HepG2 (cell line): ENCODE measurements around the gene CST3. TPM values are rescaled to one million over a fixed set of nuclear protein-coding genes. Genes with fewer than 3 reads are reported as not detected.

ENCODE experiments used
- BRD4 ChIP-seq: sonication (generic); formaldehyde crosslinking; IDR thresholded peaks from 2 replicates; pipeline ENCODE4 v1.4.0; 2020; ENCODE audit warnings: missing genetic modification reagents
- ELK4 ChIP-seq: sonication (generic); formaldehyde crosslinking; IDR thresholded peaks from 2 replicates; pipeline ENCODE4 v1.9.0; 2021; ENCODE audit warnings: missing genetic modification reagents, borderline replicate concordance
- ETS1 ChIP-seq: sonication (generic); formaldehyde crosslinking; IDR thresholded peaks from 2 replicates; pipeline ENCODE4 v1.4.0; 2020; ENCODE audit warnings: missing genetic modification reagents
- FIP1L1 ChIP-seq: fragments of 200-400 bp; formaldehyde crosslinking; IDR thresholded peaks from 2 replicates; pipeline ENCODE4 v1.6.1; 2018; ENCODE audit warnings: low read depth, mild to moderate bottlenecking, low read length, moderate library complexity, borderline replicate concordance; ENCODE audit not compliant: insufficient read depth
- HMGA1 ChIP-seq: sonication (generic); formaldehyde crosslinking; conservative IDR thresholded peaks from 2 replicates; pipeline ENCODE4 v1.4.0; 2020; ENCODE audit warnings: missing genetic modification reagents
- HNF1B ChIP-seq: sonication (generic); formaldehyde crosslinking; IDR thresholded peaks from 2 replicates; pipeline ENCODE4 v1.5.1; 2020; ENCODE audit warnings: mild to moderate bottlenecking, moderate library complexity, missing genetic modification reagents
- IKZF1 ChIP-seq: fragments of 450-650 bp; IDR thresholded peaks from 2 replicates; pipeline ENCODE4 v1.7.1; 2016
- MED13 ChIP-seq: sonication (generic); formaldehyde crosslinking; IDR thresholded peaks from 2 replicates; pipeline ENCODE4 v1.5.0; 2020; ENCODE audit warnings: missing genetic modification reagents
- MIER2 ChIP-seq: IDR thresholded peaks from 2 replicates; pipeline ENCODE4 v1.6.1; 2016; ENCODE audit warnings: missing biosample characterization, missing genetic modification reagents
- MYC ChIP-seq: sonication (generic); formaldehyde crosslinking; IDR thresholded peaks from 2 replicates; pipeline ENCODE4 v1.9.0; 2021; ENCODE audit warnings: missing genetic modification reagents, borderline replicate concordance
- SKI ChIP-seq: fragments of 450-650 bp; IDR thresholded peaks from one replicate; pipeline ENCODE4 v1.6.1; 2018; ENCODE audit warnings: mild to moderate bottlenecking; ENCODE audit not compliant: partially characterized antibody
- SKIL ChIP-seq: sonication (generic); formaldehyde crosslinking; IDR thresholded peaks from 2 replicates; pipeline ENCODE4 v1.8.0; 2022; ENCODE audit warnings: missing genetic modification reagents, mild to moderate bottlenecking, moderate library complexity, borderline replicate concordance
- SP4 ChIP-seq: sonication (generic); formaldehyde crosslinking; IDR thresholded peaks from 2 replicates; pipeline ENCODE4 v1.8.1; 2023; ENCODE audit warnings: mild to moderate bottlenecking, missing genetic modification reagents
- SYNCRIP ChIP-seq: fragments of 200-400 bp; formaldehyde crosslinking; IDR thresholded peaks from 2 replicates; pipeline ENCODE4 v1.6.1; 2018; ENCODE audit warnings: mild to moderate bottlenecking, low read depth, low read length; ENCODE audit not compliant: insufficient read depth
- ZBTB14 ChIP-seq: sonication (generic); formaldehyde crosslinking; IDR thresholded peaks from 2 replicates; pipeline ENCODE4 v1.4.0; 2020; ENCODE audit warnings: missing genetic modification reagents
- ZNF3 ChIP-seq: IDR thresholded peaks from 2 replicates; pipeline ENCODE4 v1.7.0; 2017; ENCODE audit warnings: inconsistent platforms
- ZNF34 ChIP-seq: sonication (generic); formaldehyde crosslinking; IDR thresholded peaks from 2 replicates; pipeline ENCODE4 v1.4.0; 2020; ENCODE audit warnings: mild to moderate bottlenecking, missing genetic modification reagents, borderline replicate concordance
- ZNF670 ChIP-seq: sonication (generic); formaldehyde crosslinking; IDR thresholded peaks from 2 replicates; pipeline ENCODE4 v1.8.0; 2022; ENCODE audit warnings: mild to moderate bottlenecking, missing genetic modification reagents, borderline replicate concordance
- ZNF687 ChIP-seq: sonication (generic); formaldehyde crosslinking; IDR thresholded peaks from 2 replicates; pipeline ENCODE4 v1.5.1; 2020; ENCODE audit warnings: mild to moderate bottlenecking, missing genetic modification reagents, moderate library complexity
- polyA plus RNA-seq, 8 experiments: library from polyadenylated mRNA; depleted of rRNA in 3 of 8; stranded (reverse) in 7 of 8; unstranded in 1 of 8; fragments of >200 nt; fragmentation: Illumina TruSeq in 4 of 8; extraction: Trizol in 4 of 8; gene quantifications; 2 replicates each; pipeline versions ENCODE4 v1.2.1 to v1.2.3, GENCODE V29; 2011 to 2016; ENCODE audit warnings: low read depth in 4 of 8, missing spikeins in 1 of 8, mixed read lengths in 1 of 8; ENCODE audit not compliant: insufficient read depth in 1 of 8
- total RNA-seq, 5 experiments: library from RNA; depleted of rRNA; stranded (reverse); fragments of >200 nt; fragmentation: Illumina TruSeq; extraction: Trizol; gene quantifications; 2 replicates each; pipeline ENCODE4 v1.2.3, GENCODE V29; 2016; ENCODE audit warnings: low read depth in 1 of 5

The CST3 gene
- total and polyA plus RNA-seq, 2 of the 13 experiments (the other 11 are each of a cell fraction or from before 2014, with no cell fraction given): 690 to 1,005 TPM

- TF ChIP-seq ZNF687 (peak; percentile 61), SYNCRIP (no peak), HNF1B (CRISPR knock-in tag) (no peak), ZNF670 (no peak), MED13 (CRISPR knock-in tag) (no peak), MYC (no peak), ZNF34 (CRISPR knock-in tag) (no peak), SP4 (CRISPR knock-in tag) (no peak), ZBTB14 (CRISPR knock-in tag) (no peak), SKI (no peak), IKZF1 (no peak), ETS1 (CRISPR knock-in tag) (no peak), ZNF3 (no peak), HMGA1 (CRISPR knock-in tag) (no peak), ELK4 (CRISPR knock-in tag) (no peak), MIER2 (CRISPR knock-in tag) (no peak), FIP1L1 (no peak), SKIL (CRISPR knock-in tag) (no peak), BRD4 (CRISPR knock-in tag) (no peak)
These were observed 15.7 kb upstream of the CST3 start (continued) for GRCh38 chr20:23653400-23653938.
